Ectodermal cell (in vitro differentiated cells): ENCODE data around the gene CARNS1.
A peak's percentile ranks its signal among the peaks of the same experiment; 100 is the strongest.

Experiments
- H3K27ac ChIP-seq: 2 replicates; pipeline ENCODE4 v1.7.0; 2013; ENCODE audit warnings: mild to moderate bottlenecking, low read depth, low read length; ENCODE audit not compliant: insufficient read depth, poor library complexity, severe bottlenecking
- H3K27me3 ChIP-seq: 2 replicates; pipeline ENCODE4 v1.7.0; 2013; ENCODE audit warnings: mild to moderate bottlenecking, low read length; ENCODE audit not compliant: insufficient read depth, control insufficient read depth, poor library complexity, severe bottlenecking
- H3K36me3 ChIP-seq: one replicate; pipeline ENCODE4 v1.7.0; 2013; ENCODE audit warnings: low read length; ENCODE audit not compliant: control insufficient read depth, insufficient read depth
- H3K4me1 ChIP-seq: one replicate; pipeline ENCODE4 v1.7.0; 2013; ENCODE audit warnings: low read length; ENCODE audit not compliant: control insufficient read depth, insufficient read depth
- H3K4me3 ChIP-seq: 2 replicates; pipeline ENCODE4 v1.7.0; 2013; ENCODE audit warnings: low read depth, low read length, control low read depth; ENCODE audit not compliant: insufficient read depth
- H3K9me3 ChIP-seq: 2 replicates; pipeline ENCODE4 v1.7.0; 2013; ENCODE audit warnings: mild to moderate bottlenecking, low read length, moderate library complexity; ENCODE audit not compliant: control insufficient read depth
- WGBS, 2 experiments: methylation state at CpG; one replicate each; pipeline ENCODE4 v1.1.7; 2013; ENCODE audit warnings: missing lambda C conversion rate in 2 of 2; 5-methylcytosine and 5-hydroxymethylcytosine counted together

CARNS1 gene

GRCh38 chr11:67411785-67412152 lies 3.7 kb upstream of the CARNS1 start:
- Histone ChIP-seq H3K27ac (no peak overlapping the region), H3K4me3 (no peak overlapping the region), H3K4me1 (peaks cover 11% of the 10 kb centered on the region), H3K9me3 (no peaks in the 10 kb centered on the region), H3K27me3 (peaks cover 33% of the 10 kb centered on the region), H3K36me3 (no peaks in the 10 kb centered on the region)
- 87 to 92% methylated on average over 7 of the region's 7 CpGs for WGBS, 2 experiments

GRCh38 chr11:67412495-67413179 lies 2.8 kb upstream of the CARNS1 start:
- WGBS, 2 experiments = 83% methylated on average over 9 of the region's 9 CpGs
- Histone ChIP-seq H3K27ac (no peak overlapping the region), H3K4me3 (no peak overlapping the region), H3K27me3 (peaks cover 33% of the 10 kb centered on the region), H3K9me3 (no peaks in the 10 kb centered on the region), H3K4me1 (peaks cover 11% of the 10 kb centered on the region), H3K36me3 (no peaks in the 10 kb centered on the region)

DNA sequence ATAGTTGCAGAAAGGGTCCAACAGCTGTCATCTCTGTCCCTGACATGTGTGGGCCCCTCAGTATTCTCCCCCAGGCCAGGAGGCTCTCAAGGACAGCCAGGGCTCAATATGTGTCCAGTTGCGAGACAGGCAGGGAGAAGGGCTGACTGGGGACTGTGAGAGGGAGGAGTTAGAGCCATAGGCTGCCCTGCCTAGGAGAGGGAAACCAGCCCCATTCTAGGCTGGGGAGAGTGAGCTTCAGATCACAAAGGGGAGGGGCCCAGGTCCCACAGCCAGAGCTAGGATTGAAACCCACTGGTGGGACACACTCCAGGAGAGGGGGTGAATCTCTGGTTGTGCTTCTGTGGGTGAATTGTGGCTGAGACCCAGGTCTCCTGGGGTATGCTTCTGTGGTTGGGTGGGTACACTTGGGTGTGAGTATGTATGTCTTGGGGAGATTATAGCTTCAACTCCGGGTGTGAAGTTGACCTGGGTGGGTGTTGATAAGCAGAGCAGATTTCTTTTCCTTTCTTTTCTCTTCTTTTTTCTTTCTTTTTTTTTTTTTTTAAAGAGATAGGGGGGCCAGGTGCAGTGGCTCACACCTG lies 2.1 kb upstream of the CARNS1 start:
- H3K9me3 ChIP-seq = no peaks in the 10 kb centered on the region
- peaks cover 37% of the 10 kb centered on the region for H3K27me3 ChIP-seq
- no peaks in the 10 kb centered on the region for H3K36me3 ChIP-seq
- H3K27ac ChIP-seq = no peak overlapping the region
- 73 to 87% methylated on average over 1 of the region's 2 CpGs for WGBS, 2 experiments
- peaks cover 11% of the 10 kb centered on the region for H3K4me1 ChIP-seq
- H3K4me3 ChIP-seq = no peak overlapping the region

DNA sequence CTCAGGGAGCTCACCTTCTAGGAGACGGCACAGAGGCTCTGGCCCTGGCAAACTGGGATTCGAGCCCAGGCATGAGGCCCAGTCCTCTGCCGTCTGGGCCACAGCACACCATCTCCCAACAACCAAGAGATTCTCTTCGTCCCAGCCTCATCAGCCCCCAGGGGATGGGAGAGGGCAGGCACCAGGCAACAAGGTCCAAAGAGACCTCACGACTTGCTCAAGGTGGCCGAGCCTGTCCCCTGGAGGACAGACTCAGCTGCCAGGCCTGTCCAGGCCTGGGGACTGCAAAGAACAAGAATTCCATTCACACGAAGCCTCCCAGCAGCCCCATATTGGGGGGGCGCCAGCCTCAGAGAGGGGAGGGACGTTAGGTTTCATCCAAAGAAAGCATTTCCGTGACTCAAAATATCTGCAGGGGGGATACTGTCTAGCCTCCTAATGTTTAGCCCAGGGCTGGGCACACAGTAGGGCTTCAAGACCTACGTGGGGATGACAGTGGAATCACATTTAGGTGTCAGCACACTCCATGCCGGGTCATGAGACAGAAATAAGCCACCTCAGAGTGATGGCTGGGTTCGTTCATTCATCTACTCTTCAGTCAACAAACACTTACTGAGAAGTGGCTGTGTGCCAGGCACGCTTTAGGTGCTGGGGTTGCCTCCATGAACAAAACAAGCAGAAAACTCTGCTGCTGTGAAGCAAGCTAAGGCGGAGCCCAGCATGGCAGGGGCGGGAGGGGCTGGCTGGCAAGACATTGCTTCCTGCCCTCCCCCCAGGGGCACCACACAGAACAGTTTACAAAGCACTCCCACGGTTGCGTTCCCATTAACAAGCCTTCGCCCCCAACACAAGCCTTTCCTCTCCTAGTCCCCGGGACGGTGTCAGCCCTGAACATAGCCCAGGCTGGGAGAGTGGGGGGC lies 1.2 kb downstream of the CARNS1 start:
- no peak overlapping the region for H3K27ac ChIP-seq
- H3K4me3 ChIP-seq = no peak overlapping the region
- H3K36me3 ChIP-seq = no peaks in the 10 kb centered on the region
- no peaks in the 10 kb centered on the region for H3K9me3 ChIP-seq
- 74 to 81% methylated on average over 21 of the region's 21 CpGs for WGBS, 2 experiments
- peaks cover 56% of the 10 kb centered on the region for H3K27me3 ChIP-seq
- peaks cover 7% of the 10 kb centered on the region for H3K4me1 ChIP-seq

DNA sequence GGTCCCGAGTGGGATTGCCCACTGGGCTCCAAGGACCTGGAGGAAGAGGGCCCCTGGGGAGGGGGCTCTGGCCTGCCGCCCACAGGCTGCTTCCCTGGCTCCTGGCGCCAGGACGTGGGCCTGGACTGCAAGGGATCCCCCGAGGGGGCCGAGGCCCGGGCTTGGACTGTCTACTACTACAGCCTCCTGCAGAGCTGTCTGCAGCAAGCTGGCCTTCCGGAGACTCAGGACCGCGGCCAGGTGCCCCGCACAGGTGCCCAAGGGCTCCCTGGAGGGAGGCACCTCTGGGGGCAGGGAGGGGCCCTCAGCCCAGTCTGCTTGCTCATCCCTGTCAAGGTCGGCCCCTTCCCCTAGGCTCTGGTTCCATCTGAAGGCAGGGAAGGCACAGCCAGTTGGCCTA lies 1.9 kb downstream of the CARNS1 start:
- H3K4me3 ChIP-seq = no peak overlapping the region
- WGBS, 2 experiments = 85 to 88% methylated on average over 12 of the region's 12 CpGs
- peaks cover 52% of the 10 kb centered on the region for H3K27me3 ChIP-seq

GRCh38 chr11:67418476-67419281 lies 3.2 kb downstream of the CARNS1 start:
- H3K4me1 ChIP-seq = peaks cover 5% of the 10 kb centered on the region
- no peak overlapping the region for H3K4me3 ChIP-seq
- H3K27ac ChIP-seq = no peak overlapping the region
- no peaks in the 10 kb centered on the region for H3K9me3 ChIP-seq
- H3K36me3 ChIP-seq = no peaks in the 10 kb centered on the region
- peaks cover 50% of the 10 kb centered on the region for H3K27me3 ChIP-seq
- WGBS, 2 experiments = 92% methylated on average over 26 of the region's 26 CpGs

More for the DNA sequence above, 1.9 kb downstream of the CARNS1 start:
- H3K27ac ChIP-seq = no peak overlapping the region
- no peaks in the 10 kb centered on the region for H3K9me3 ChIP-seq
- H3K36me3 ChIP-seq = no peaks in the 10 kb centered on the region
- H3K4me1 ChIP-seq = peaks cover 5% of the 10 kb centered on the region

DNA sequence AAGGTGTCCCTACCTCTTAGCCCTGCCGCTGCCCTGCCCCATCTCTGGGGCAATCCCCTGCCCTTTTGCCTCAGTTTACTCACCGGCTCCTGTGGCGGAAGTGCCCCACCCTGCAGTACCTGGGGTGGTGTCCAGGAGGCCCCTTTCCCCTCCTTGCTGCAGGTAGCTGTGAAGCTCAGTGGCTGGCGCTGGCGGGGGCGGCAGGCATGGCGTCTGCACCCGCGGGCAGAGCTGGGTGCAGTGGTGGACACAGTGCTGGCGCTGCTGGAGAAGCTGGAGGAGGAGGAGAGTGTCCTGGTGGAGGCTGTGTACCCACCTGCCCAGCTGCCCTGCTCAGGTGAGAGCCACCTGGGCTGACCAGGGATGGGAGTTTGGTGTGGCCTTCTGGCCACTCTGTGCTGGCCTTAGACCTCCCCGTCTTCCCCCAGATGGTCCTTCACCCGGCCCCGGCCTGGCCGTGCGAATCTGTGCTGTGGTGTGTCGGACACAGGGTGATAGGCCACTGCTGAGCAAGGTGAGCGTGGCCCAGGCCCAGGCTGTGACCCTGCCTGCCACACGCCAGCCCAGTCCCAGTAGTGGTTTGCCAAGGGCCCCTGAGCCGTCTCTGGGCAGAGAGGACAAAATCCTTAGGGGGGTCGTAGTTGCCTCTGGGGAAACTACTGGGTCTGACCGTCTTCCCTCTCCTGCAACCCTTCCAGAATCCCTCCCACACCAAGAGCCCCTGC lies 4.0 kb downstream of the CARNS1 start:
- 94 to 96% methylated on average over 21 of the region's 21 CpGs for WGBS, 2 experiments
- no peak overlapping the region for H3K27ac ChIP-seq
- H3K27me3 ChIP-seq = peaks cover 44% of the 10 kb centered on the region
- no peak overlapping the region for H3K4me3 ChIP-seq
- H3K9me3 ChIP-seq = no peaks in the 10 kb centered on the region
- peaks cover 5% of the 10 kb centered on the region for H3K4me1 ChIP-seq
- H3K36me3 ChIP-seq = no peaks in the 10 kb centered on the region

- H3K36me3 ChIP-seq = no peaks in the 10 kb centered on the region
- H3K4me1 ChIP-seq = peaks cover 5% of the 10 kb centered on the region
- no peak overlapping the region for H3K27ac ChIP-seq
- no peaks in the 10 kb centered on the region for H3K9me3 ChIP-seq
- WGBS, 2 experiments = 44 to 45% methylated on average over 15 of the region's 15 CpGs
- H3K4me3 ChIP-seq = peak overlapping the region; percentile 43
- H3K27me3 ChIP-seq = peaks cover 36% of the 10 kb centered on the region
Observed at GRCh38 chr11:67420147-67420645, 4.7 kb downstream of the CARNS1 start.

DNA sequence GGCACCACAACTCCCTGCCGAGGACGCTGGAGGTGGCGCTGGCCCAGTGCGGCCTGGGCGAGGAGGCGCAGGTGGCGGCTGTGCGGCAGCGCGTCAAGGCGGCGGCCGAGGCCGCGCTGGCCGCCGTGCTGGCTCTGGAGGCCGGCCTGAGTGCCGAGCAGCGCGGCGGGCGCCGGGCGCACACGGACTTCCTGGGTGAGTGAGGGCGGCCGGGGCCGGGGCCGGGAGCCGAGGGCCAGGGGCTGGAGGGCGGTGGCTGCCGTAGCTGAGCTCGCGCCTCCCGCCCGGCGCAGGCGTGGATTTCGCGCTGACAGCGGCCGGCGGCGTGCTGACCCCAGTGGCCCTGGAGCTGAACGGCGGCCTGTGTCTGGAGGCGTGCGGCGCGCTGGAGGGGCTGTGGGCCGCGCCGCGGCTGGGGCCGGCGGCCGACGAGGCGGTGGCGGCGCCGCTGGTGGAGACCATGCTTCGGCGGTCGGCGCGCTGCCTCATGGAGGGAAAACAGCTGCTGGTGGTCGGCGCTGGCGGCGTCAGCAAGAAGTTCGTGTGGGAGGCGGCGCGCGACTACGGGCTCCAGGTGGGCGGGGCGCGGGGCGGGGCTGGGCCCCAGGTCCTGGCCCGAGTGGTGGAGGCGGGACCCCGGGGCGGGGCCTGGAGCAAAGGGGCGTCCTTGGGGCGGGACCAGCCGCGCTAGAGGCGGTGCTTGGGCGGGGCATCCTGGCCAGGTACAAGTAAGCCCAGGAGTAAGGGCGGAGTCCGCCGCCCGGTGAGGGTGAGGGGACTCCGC lies 5.4 kb downstream of the CARNS1 start:
- Histone ChIP-seq H3K27ac (no peak overlapping the region), H3K4me1 (peaks cover 5% of the 10 kb centered on the region), H3K27me3 (peaks cover 30% of the 10 kb centered on the region), H3K4me3 (peak overlapping the region; percentile 43), H3K36me3 (no peaks in the 10 kb centered on the region), H3K9me3 (no peaks in the 10 kb centered on the region)
- WGBS, 2 experiments = 1% methylated on average over 97 of the region's 97 CpGs
